Measurements from ENCODE around the gene NT5DC1.

The NT5DC1 gene

DNA sequence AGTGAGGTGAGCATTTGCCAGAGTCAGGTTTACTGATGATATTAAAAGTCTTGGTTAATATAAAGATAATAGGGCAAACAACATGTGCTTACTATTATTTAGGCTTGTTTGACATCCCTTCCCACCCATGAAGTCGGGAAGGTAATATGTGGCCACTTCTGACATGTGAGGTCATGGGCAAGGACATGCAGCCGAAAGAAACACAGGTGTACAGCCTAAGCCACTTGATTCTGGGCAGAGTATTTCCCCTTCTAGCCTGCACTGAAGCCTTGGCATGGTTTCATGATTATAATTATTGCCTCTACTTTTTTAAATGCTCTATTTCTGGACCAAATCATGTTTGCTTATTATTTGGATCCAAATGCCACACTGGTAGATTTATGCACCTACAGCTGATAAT lies 100.9 kb downstream of the NT5DC1 start:
- no peak overlapping the region for H3K27ac ChIP-seq
- in situ Hi-C loops (cut with HindIII; ENCODE audit: low pct_ligation_motif_present, low sequenced_read_pairs), result no loop called here
- no peaks in the 10 kb centered on the region for H3K36me3 ChIP-seq (replicated peaks)
- TF ChIP-seq CTCF (IDR thresholded peaks at IDR 0.05; ENCODE audit: low read depth, low read length, missing control alignments), result no peak
- H3K27me3 ChIP-seq (replicated peaks), result no peaks in the 10 kb centered on the region
- H3K4me3 ChIP-seq (ENCODE audit: low read depth, low read length), result no peak overlapping the region
- no peak for DNase-seq

- Histone ChIP-seq H3K27me3 (replicated peaks) (no peaks in the 10 kb centered on the region), H3K36me3 (replicated peaks) (no peaks in the 10 kb centered on the region), H3K27ac (no peak overlapping the region), H3K4me3 (ENCODE audit: low read depth, low read length) (no peak overlapping the region)
- DNase-seq, result no peak
- no peak for TF ChIP-seq CTCF (IDR thresholded peaks at IDR 0.05; ENCODE audit: low read depth, low read length, missing control alignments)
- in situ Hi-C loops (cut with HindIII; ENCODE audit: low pct_ligation_motif_present, low sequenced_read_pairs), result no loop called here
These were observed 104.6 kb downstream of the NT5DC1 start for GRCh38 chr6:116205281-116205680.

DNA sequence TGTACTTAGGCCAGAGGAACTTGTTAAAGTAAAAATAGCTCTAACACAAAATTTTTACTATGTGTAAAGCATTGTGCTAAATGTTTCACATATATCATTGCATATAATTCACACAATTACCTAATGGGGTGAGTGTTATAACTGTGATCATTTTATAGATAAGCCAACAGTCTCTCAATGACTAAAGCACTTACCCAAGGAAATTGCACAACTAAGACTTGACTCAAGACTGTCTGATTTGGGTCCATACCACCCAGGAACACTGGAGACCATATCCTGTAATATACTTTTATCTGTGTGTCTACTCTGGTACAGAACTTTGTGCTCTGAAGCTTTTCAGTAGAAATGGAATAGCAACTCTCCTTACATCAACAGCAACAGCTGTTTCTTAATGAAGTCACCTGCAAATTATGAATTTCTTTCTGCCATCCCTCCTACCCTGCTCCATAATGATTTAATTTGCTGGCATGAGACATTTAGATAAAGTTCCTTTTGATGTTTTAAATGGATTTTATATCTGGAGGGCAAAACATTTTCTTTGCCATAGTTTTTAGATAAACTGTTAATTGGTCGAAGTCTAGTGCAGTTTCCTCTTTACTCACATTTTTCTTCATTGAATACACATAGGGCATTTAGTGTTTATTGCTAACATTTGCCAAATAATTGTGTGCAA lies 105.7 kb downstream of the NT5DC1 start:
- in situ Hi-C loops (cut with HindIII; ENCODE audit: low pct_ligation_motif_present, low sequenced_read_pairs), result no loop called here
- no peaks in the 10 kb centered on the region for H3K36me3 ChIP-seq (replicated peaks)
- H3K4me3 ChIP-seq (ENCODE audit: low read depth, low read length), result no peak overlapping the region
- H3K27me3 ChIP-seq (replicated peaks), result no peaks in the 10 kb centered on the region
- no peak for TF ChIP-seq CTCF (IDR thresholded peaks at IDR 0.05; ENCODE audit: low read depth, low read length, missing control alignments)
- no peak for DNase-seq
- no peak overlapping the region for H3K27ac ChIP-seq

- TF ChIP-seq CTCF (IDR thresholded peaks at IDR 0.05; ENCODE audit: low read depth, low read length, missing control alignments), result no peak
- H3K27ac ChIP-seq, result no peak overlapping the region
- DNase-seq, result no peak
These were observed 107.6 kb downstream of the NT5DC1 start for GRCh38 chr6:116208056-116208785.

GRCh38 chr6:116210316-116210715 lies 109.7 kb downstream of the NT5DC1 start:
- no peak for DNase-seq
- in situ Hi-C loops (cut with HindIII; ENCODE audit: low pct_ligation_motif_present, low sequenced_read_pairs), result no loop called here
- Histone ChIP-seq H3K36me3 (replicated peaks) (no peaks in the 10 kb centered on the region), H3K27me3 (replicated peaks) (no peaks in the 10 kb centered on the region), H3K4me3 (ENCODE audit: low read depth, low read length) (no peak overlapping the region), H3K27ac (no peak overlapping the region)
- TF ChIP-seq CTCF (IDR thresholded peaks at IDR 0.05; ENCODE audit: low read depth, low read length, missing control alignments), result no peak

More at GRCh38 chr6:116208056-116208785, 107.6 kb downstream of the NT5DC1 start:
- H3K27me3 ChIP-seq (replicated peaks), result no peaks in the 10 kb centered on the region
- no peak overlapping the region for H3K4me3 ChIP-seq (ENCODE audit: low read depth, low read length)
- in situ Hi-C loops (cut with HindIII; ENCODE audit: low pct_ligation_motif_present, low sequenced_read_pairs), result no loop called here
- H3K36me3 ChIP-seq (replicated peaks), result no peaks in the 10 kb centered on the region

Data from brain microvascular endothelial cell (primary cell).